ENCODE results near the gene GLI3.
A peak's percentile ranks its signal among the peaks of the same experiment; 100 is the strongest.

GLI3 gene

GRCh38 chr7:42080841-42081586 lies 156.0 kb downstream of the GLI3 start:
- peak; percentile 58 for DNase-seq (ENCODE audit: low read depth)
- no peak overlapping the region for H3K4me3 ChIP-seq (ENCODE audit: low read length)
- TF ChIP-seq, protein P1, sequence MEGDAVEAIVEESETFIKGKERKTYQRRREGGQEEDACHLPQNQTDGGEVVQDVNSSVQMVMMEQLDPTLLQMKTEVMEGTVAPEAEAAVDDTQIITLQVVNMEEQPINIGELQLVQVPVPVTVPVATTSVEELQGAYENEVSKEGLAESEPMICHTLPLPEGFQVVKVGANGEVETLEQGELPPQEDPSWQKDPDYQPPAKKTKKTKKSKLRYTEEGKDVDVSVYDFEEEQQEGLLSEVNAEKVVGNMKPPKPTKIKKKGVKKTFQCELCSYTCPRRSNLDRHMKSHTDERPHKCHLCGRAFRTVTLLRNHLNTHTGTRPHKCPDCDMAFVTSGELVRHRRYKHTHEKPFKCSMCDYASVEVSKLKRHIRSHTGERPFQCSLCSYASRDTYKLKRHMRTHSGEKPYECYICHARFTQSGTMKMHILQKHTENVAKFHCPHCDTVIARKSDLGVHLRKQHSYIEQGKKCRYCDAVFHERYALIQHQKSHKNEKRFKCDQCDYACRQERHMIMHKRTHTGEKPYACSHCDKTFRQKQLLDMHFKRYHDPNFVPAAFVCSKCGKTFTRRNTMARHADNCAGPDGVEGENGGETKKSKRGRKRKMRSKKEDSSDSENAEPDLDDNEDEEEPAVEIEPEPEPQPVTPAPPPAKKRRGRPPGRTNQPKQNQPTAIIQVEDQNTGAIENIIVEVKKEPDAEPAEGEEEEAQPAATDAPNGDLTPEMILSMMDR (conservative IDR thresholded peaks at IDR 0.05; ENCODE audit: low read length), result no peak

- TF ChIP-seq, protein P1 (conservative IDR thresholded peaks at IDR 0.05; ENCODE audit: low read length), result no peak
- H3K4me3 ChIP-seq (ENCODE audit: low read length), result no peak overlapping the region
- no peak for DNase-seq (ENCODE audit: low read depth)
Measured at GRCh38 chr7:42077271-42078135, 159.5 kb downstream of the GLI3 start.

DNA sequence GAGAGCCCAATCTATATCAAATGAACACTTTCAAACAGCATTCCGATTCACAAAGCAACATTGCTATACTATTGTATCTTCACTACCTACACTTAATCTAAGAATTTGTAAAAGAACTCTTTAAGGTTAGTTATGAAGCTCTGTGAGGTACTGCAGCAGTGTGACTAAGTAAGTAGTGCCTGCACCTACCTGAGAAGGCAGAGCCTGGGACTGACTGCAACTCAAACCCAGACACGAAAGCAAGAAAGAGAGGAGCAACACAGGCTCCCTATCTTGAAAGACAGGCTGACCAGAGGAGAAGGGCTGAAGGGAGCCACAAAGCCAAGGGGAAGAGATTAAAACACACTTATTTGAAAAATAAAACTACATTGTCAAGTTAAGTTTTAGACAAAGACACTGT lies 160.1 kb downstream of the GLI3 start:
- H3K4me3 ChIP-seq (ENCODE audit: low read length), result no peak overlapping the region
- TF ChIP-seq, protein P1 (conservative IDR thresholded peaks at IDR 0.05; ENCODE audit: low read length), result no peak
- no peak for DNase-seq (ENCODE audit: low read depth)

DNA sequence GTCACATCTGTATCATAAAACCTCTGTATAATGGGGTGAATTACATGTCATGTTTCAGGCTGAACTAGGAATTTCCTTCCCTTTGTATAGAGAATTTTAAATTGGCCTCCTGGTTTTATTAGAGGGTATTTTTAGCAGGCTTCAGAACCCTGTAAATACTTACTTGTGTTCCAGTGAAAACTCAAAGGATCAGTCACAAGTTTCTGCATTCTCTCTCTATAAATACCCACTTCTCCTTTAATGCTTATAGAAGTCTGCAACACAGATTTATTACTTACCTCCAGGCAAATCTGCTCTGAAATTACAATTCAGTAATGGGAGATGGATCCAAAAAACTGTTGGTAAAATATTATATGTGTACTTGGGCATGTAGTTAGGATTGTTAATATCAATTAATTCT lies 161.6 kb downstream of the GLI3 start:
- TF ChIP-seq, protein P1 (conservative IDR thresholded peaks at IDR 0.05; ENCODE audit: low read length), result no peak
- no peak overlapping the region for H3K4me3 ChIP-seq (ENCODE audit: low read length)
- no peak for DNase-seq (ENCODE audit: low read depth)

DNA sequence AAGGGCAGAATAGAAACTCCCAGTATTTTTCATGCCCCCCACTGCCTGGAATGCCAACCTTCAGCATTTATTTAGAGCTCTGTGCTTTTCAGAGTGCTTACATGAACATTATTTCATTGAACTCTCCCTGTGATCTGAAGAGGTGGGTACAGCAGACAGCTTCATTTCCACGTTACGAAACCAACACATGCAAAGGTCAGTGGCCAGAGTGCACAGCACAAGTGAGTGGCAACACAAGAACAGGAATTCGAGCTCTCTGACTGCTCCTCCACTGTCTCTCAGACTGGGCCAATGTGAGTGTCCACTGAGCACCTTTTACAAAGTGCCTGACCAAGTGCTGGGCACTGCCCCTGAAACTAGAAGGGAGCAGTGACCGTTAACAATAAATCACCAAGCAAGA lies 162.9 kb downstream of the GLI3 start:
- TF ChIP-seq, protein P1 (conservative IDR thresholded peaks at IDR 0.05; ENCODE audit: low read length), result no peak
- no peak for DNase-seq (ENCODE audit: low read depth)
- H3K4me3 ChIP-seq (ENCODE audit: low read length), result no peak overlapping the region

GRCh38 chr7:42071372-42072261 lies 165.4 kb downstream of the GLI3 start:
- TF ChIP-seq, protein P1 (conservative IDR thresholded peaks at IDR 0.05; ENCODE audit: low read length), result peak; percentile 47
- H3K4me3 ChIP-seq (ENCODE audit: low read length), result no peak overlapping the region
- peak; percentile 68 for DNase-seq (ENCODE audit: low read depth)
